ENCODE data around the gene C4B. TPM values are rescaled to one million over a fixed set of nuclear protein-coding genes. Genes with fewer than 3 reads are reported as not detected.

Gene C4B
- total and polyA plus RNA-seq, 2 experiments from 2014 or later, result 0.57 TPM; not detected in 1

DNA sequence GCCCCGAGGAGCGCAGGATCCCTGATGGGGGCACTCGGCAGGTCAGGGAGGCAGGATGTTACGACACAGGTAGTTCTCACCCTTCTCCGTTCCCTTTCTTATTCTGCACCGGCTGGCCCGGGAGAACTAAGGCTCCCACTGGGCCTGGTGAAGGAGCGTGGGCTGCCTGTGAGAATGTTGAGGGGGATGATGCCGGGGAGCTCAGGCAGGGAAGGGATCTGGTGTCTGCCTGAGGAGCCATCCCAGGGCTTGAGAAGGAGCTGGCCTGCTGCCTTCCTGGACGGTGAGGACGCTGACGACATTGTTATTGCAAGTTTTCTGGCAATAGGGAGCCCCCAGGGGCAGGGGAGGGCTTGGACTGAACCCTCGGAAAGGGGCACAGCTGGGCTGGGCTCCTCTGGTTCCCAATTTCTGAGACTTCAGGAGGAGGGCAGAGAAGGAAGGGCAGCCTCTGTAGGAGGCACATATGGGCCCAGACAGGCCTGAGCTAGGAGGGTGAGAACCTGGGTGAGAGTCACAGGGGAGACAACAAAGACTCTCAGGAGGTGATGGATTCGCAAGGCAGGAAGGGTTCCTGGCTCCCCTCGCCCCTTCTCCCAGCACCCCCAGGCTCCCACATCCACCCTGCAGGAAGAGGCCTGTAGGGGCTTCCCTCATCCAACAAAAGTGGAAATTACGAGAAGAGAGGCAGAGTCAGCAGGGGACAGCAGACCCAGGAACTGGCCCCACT lies 56.4 kb downstream of the C4B start:
- no peak overlapping the region for H2AFZ ChIP-seq
- Mint-ChIP-seq H3K27me3 (ENCODE audit: insufficient read depth, low read depth, poor library complexity) (peaks cover 12% of the 10 kb centered on the region), H3K9me3 (no peaks in the 10 kb centered on the region), H3K27ac (no peak overlapping the region), H3K4me1 (peaks cover 20% of the 10 kb centered on the region), H3K4me3 (no peak overlapping the region; the same call in 2 of the 3 replicates), H3K36me3 (ENCODE audit: low read depth) (no peaks in the 10 kb centered on the region; the same call in 2 of the 3 replicates)
- no peak overlapping the region for H3K27ac ChIP-seq (ENCODE audit: low read depth)
- no peak for TF ChIP-seq EZH2phosphoT487 (IDR thresholded peaks at IDR 0.05; ENCODE audit: unreplicated experiment)
- no peak for TF ChIP-seq ZNF331 (CRISPR knock-in tag; IDR thresholded peaks at IDR 0.05; ENCODE audit: low read depth)
- TF ChIP-seq, protein P1, sequence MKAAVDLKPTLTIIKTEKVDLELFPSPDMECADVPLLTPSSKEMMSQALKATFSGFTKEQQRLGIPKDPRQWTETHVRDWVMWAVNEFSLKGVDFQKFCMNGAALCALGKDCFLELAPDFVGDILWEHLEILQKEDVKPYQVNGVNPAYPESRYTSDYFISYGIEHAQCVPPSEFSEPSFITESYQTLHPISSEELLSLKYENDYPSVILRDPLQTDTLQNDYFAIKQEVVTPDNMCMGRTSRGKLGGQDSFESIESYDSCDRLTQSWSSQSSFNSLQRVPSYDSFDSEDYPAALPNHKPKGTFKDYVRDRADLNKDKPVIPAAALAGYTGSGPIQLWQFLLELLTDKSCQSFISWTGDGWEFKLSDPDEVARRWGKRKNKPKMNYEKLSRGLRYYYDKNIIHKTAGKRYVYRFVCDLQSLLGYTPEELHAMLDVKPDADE (IDR thresholded peaks at IDR 0.05), result no peak
- peak; percentile 50 for ATAC-seq
- H3K4me2 ChIP-seq, result no peak overlapping the region
- no peaks in the 10 kb centered on the region for H3K79me2 ChIP-seq (replicated peaks; ENCODE audit: insufficient read depth)
- no peak overlapping the region for H3K4me3 ChIP-seq
- H3K27me3 ChIP-seq (ENCODE audit: insufficient read depth), result no peaks in the 10 kb centered on the region
- no peaks in the 10 kb centered on the region for H3F3A ChIP-seq (replicated peaks; ENCODE audit: low read depth)
- no peak for DNase-seq (ENCODE audit: low spot score)
- no peaks in the 10 kb centered on the region for H3K9me2 ChIP-seq (ENCODE audit: insufficient read depth)
- no peaks in the 10 kb centered on the region for H3K36me3 ChIP-seq (ENCODE audit: insufficient read depth)
- H4K20me1 ChIP-seq (replicated peaks; ENCODE audit: insufficient read depth), result no peaks in the 10 kb centered on the region
- no peaks in the 10 kb centered on the region; the same call in 1 of the 2 replicates for H3K4me1 ChIP-seq (ENCODE audit: insufficient read depth)

DNA sequence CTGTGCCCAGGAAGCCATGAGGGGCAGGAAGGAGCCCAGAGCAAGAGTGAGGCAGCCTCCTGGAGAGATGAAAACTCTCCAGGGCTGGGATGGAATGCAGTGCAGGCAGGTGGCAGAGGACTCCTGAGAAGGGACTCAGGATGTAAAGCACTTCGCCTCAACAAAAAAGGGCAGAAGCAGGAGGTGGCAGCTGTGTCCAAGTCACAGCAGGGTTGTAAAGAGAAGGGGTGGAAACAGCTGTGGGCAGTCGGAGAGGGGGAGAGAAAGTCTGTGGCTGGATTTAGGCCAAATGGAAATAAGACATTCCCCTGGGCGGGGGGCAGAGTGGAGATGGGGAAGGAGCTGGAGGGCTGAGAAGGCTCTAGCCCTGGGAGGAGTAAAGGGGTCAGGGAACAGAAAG lies 58.5 kb downstream of the C4B start:
- Histone ChIP-seq H3F3A (replicated peaks; ENCODE audit: low read depth) (no peaks in the 10 kb centered on the region), H3K4me1 (ENCODE audit: insufficient read depth) (no peaks in the 10 kb centered on the region; the same call in 1 of the 2 replicates), H3K4me3 (no peak overlapping the region), H3K9me2 (ENCODE audit: insufficient read depth) (no peaks in the 10 kb centered on the region), H3K27ac (ENCODE audit: low read depth) (no peak overlapping the region), H3K36me3 (ENCODE audit: insufficient read depth) (no peaks in the 10 kb centered on the region), H2AFZ (no peak overlapping the region), H3K4me2 (no peak overlapping the region), H4K20me1 (replicated peaks; ENCODE audit: insufficient read depth) (no peaks in the 10 kb centered on the region), H3K27me3 (ENCODE audit: insufficient read depth) (no peaks in the 10 kb centered on the region), H3K79me2 (replicated peaks; ENCODE audit: insufficient read depth) (no peaks in the 10 kb centered on the region)
- H3K36me3 Mint-ChIP-seq (ENCODE audit: low read depth), result no peaks in the 10 kb centered on the region; the same call in 2 of the 3 replicates
- peak overlapping the region; percentile 28; the same call in 1 of the 2 replicates for H3K27ac Mint-ChIP-seq
- ATAC-seq (peak; percentile 27), DNase-seq (ENCODE audit: low spot score) (no peak)
- peaks cover 13% of the 10 kb centered on the region for H3K27me3 Mint-ChIP-seq (ENCODE audit: insufficient read depth, low read depth, poor library complexity)
- H3K9me3 Mint-ChIP-seq, result no peaks in the 10 kb centered on the region
- peaks cover 20% of the 10 kb centered on the region for H3K4me1 Mint-ChIP-seq
- H3K4me3 Mint-ChIP-seq, result no peak overlapping the region
- TF ChIP-seq NANOG (IDR thresholded peaks at IDR 0.05; ENCODE audit: borderline replicate concordance), result no peak
- TF ChIP-seq ZNF331 (CRISPR knock-in tag; IDR thresholded peaks at IDR 0.05; ENCODE audit: low read depth), result no peak
- TF ChIP-seq, protein P2, sequence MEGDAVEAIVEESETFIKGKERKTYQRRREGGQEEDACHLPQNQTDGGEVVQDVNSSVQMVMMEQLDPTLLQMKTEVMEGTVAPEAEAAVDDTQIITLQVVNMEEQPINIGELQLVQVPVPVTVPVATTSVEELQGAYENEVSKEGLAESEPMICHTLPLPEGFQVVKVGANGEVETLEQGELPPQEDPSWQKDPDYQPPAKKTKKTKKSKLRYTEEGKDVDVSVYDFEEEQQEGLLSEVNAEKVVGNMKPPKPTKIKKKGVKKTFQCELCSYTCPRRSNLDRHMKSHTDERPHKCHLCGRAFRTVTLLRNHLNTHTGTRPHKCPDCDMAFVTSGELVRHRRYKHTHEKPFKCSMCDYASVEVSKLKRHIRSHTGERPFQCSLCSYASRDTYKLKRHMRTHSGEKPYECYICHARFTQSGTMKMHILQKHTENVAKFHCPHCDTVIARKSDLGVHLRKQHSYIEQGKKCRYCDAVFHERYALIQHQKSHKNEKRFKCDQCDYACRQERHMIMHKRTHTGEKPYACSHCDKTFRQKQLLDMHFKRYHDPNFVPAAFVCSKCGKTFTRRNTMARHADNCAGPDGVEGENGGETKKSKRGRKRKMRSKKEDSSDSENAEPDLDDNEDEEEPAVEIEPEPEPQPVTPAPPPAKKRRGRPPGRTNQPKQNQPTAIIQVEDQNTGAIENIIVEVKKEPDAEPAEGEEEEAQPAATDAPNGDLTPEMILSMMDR (conservative IDR thresholded peaks at IDR 0.05; ENCODE audit: low read depth in 2 of 2), result no peak
- TF ChIP-seq, protein P1 (IDR thresholded peaks at IDR 0.05), result no peak
- no peak for TF ChIP-seq CREB1 (CRISPR knock-in tag; IDR thresholded peaks at IDR 0.05; ENCODE audit: low read depth)
- no peak for TF ChIP-seq POLR2AphosphoS5 (IDR thresholded peaks at IDR 0.05; ENCODE audit: low read depth)
- TF ChIP-seq, protein P3, sequence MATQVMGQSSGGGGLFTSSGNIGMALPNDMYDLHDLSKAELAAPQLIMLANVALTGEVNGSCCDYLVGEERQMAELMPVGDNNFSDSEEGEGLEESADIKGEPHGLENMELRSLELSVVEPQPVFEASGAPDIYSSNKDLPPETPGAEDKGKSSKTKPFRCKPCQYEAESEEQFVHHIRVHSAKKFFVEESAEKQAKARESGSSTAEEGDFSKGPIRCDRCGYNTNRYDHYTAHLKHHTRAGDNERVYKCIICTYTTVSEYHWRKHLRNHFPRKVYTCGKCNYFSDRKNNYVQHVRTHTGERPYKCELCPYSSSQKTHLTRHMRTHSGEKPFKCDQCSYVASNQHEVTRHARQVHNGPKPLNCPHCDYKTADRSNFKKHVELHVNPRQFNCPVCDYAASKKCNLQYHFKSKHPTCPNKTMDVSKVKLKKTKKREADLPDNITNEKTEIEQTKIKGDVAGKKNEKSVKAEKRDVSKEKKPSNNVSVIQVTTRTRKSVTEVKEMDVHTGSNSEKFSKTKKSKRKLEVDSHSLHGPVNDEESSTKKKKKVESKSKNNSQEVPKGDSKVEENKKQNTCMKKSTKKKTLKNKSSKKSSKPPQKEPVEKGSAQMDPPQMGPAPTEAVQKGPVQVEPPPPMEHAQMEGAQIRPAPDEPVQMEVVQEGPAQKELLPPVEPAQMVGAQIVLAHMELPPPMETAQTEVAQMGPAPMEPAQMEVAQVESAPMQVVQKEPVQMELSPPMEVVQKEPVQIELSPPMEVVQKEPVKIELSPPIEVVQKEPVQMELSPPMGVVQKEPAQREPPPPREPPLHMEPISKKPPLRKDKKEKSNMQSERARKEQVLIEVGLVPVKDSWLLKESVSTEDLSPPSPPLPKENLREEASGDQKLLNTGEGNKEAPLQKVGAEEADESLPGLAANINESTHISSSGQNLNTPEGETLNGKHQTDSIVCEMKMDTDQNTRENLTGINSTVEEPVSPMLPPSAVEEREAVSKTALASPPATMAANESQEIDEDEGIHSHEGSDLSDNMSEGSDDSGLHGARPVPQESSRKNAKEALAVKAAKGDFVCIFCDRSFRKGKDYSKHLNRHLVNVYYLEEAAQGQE (IDR thresholded peaks at IDR 0.05; ENCODE audit: unreplicated experiment), result no peak
- no peak for TF ChIP-seq EZH2phosphoT487 (IDR thresholded peaks at IDR 0.05; ENCODE audit: unreplicated experiment)
- no peak for TF ChIP-seq STAT1 (IDR thresholded peaks at IDR 0.05; ENCODE audit: unreplicated experiment)
- TF ChIP-seq ZNF114 (CRISPR knock-in tag; IDR thresholded peaks at IDR 0.05), result no peak
- TF ChIP-seq JUNB (IDR thresholded peaks at IDR 0.05; ENCODE audit: unreplicated experiment), result no peak

Measured in GM23338 (cell line).